Neural progenitor cell (in vitro differentiated cells): ENCODE data around the gene TBC1D3. TPM values are rescaled to one million over a fixed set of nuclear protein-coding genes. Genes with fewer than 3 reads are reported as not detected.
"Not testable (repeated sequence)": the region's sequence is repeated elsewhere in the genome, so short reads cannot be mapped to it uniquely, and the experiment has no call there.

Experiments
- DNase-seq: peaks from one replicate; pipeline ENCODE4 v3.0.0-alpha.2; 2016; ENCODE audit warnings: low spot score
- H2AFZ ChIP-seq: fragments of 200-600 bp; sonication (generic); replicated peaks from 2 replicates; pipeline ENCODE4 v1.6.1; 2016; ENCODE audit warnings: antibody characterized with exemption
- H3F3A ChIP-seq: fragments of 200-600 bp; sonication (generic); 2 replicates; pipeline ENCODE4 v1.6.1; 2016; ENCODE audit warnings: antibody characterized with exemption, low read depth
- H3K27ac ChIP-seq: fragments of 200-600 bp; sonication (generic); 2 replicates; pipeline ENCODE4 v1.5.1; 2016; ENCODE audit warnings: mild to moderate bottlenecking
- H3K27me3 ChIP-seq: fragments of 200-600 bp; sonication (generic); 2 replicates; pipeline ENCODE4 v1.6.1; 2016; ENCODE audit warnings: mild to moderate bottlenecking, moderate library complexity
- H3K36me3 ChIP-seq: fragments of 200-600 bp; sonication (generic); 2 replicates; pipeline ENCODE4 v1.5.1; 2016
- H3K4me1 ChIP-seq: fragments of 200-600 bp; sonication (generic); 2 replicates; pipeline ENCODE4 v1.6.1; 2016; ENCODE audit warnings: mixed run types
- H3K4me2 ChIP-seq: fragments of 200-600 bp; sonication (generic); 2 replicates; pipeline ENCODE4 v1.6.1; 2016
- H3K4me3 ChIP-seq: fragments of 200-600 bp; sonication (generic); 2 replicates; pipeline ENCODE4 v1.5.1; 2016
- H3K79me2 ChIP-seq: fragments of 200-600 bp; sonication (generic); 2 replicates; pipeline ENCODE4 v1.6.1; 2016; ENCODE audit warnings: low read depth
- H3K9ac ChIP-seq: fragments of 200-600 bp; sonication (generic); 2 replicates; pipeline ENCODE4 v1.6.1; 2016
- H3K9me3 ChIP-seq: fragments of 200-600 bp; sonication (generic); 2 replicates; pipeline ENCODE4 v1.5.1; 2016; ENCODE audit warnings: low read depth
- H4K20me1 ChIP-seq: fragments of 200-600 bp; sonication (generic); 2 replicates; pipeline ENCODE4 v1.6.1; 2016; ENCODE audit warnings: low read depth
- H3K27ac Mint-ChIP-seq: 3 replicates; pipeline ENCODE4 v1.8.0; 2021; ENCODE audit warnings: mixed read lengths
- H3K27me3 Mint-ChIP-seq: 2 replicates; pipeline ENCODE4 v1.8.0; 2022; ENCODE audit warnings: low read depth, mild to moderate bottlenecking, inconsistent platforms, moderate library complexity, mixed read lengths; ENCODE audit not compliant: insufficient read depth
- H3K36me3 Mint-ChIP-seq: 3 replicates; pipeline ENCODE4 v1.8.0; 2021; ENCODE audit warnings: mixed read lengths
- H3K4me1 Mint-ChIP-seq: 3 replicates; pipeline ENCODE4 v1.8.0; 2021; ENCODE audit warnings: mixed read lengths
- H3K4me3 Mint-ChIP-seq: 3 replicates; pipeline ENCODE4 v1.8.0; 2021; ENCODE audit warnings: mild to moderate bottlenecking, moderate library complexity, mixed read lengths
- H3K9me3 Mint-ChIP-seq: 3 replicates; pipeline ENCODE4 v1.8.0; 2020; ENCODE audit warnings: mixed read lengths
- small RNA-seq: library from RNA; depleted of rRNA; stranded (forward); fragments of <200 nt; gene quantifications from one replicate; pipeline ENCODE3, GENCODE V24; 2015
- total RNA-seq: library from RNA; depleted of rRNA; stranded (reverse); fragments of >200 nt; gene quantifications from 2 replicates; pipeline ENCODE4 v1.2.3, GENCODE V29; 2015; ENCODE audit warnings: low replicate concordance

Gene TBC1D3
- not detected in 2 replicates for total RNA-seq

GRCh38 chr17:38192455-38192854 is at the start of gene TBC1D3:
TBC1D3 (minus strand) TSS chr17:38192555; CDS start chr17:38191029, 1,526 bp downstream.
- H3K36me3 ChIP-seq, H2AFZ ChIP-seq, H4K20me1 ChIP-seq, H3K4me1 Mint-ChIP-seq, H3K4me1 ChIP-seq, H3K27me3 ChIP-seq, H3K36me3 Mint-ChIP-seq, H3K27me3 Mint-ChIP-seq, H3K27ac ChIP-seq, H3F3A ChIP-seq, H3K4me3 ChIP-seq, H3K79me2 ChIP-seq, H3K27ac Mint-ChIP-seq, H3K4me3 Mint-ChIP-seq, H3K9me3 Mint-ChIP-seq, DNase-seq, H3K9me3 ChIP-seq, H3K9ac ChIP-seq, H3K4me2 ChIP-seq: not testable (repeated sequence)

- H3K4me3 Mint-ChIP-seq, H3K4me1 Mint-ChIP-seq, H3K36me3 Mint-ChIP-seq, H3K4me1 ChIP-seq, H3F3A ChIP-seq, H3K9me3 ChIP-seq, H3K4me3 ChIP-seq, H3K9me3 Mint-ChIP-seq, H3K4me2 ChIP-seq, H3K27me3 Mint-ChIP-seq, H2AFZ ChIP-seq, H4K20me1 ChIP-seq, H3K27ac Mint-ChIP-seq, H3K36me3 ChIP-seq, H3K27ac ChIP-seq, H3K79me2 ChIP-seq, DNase-seq, H3K27me3 ChIP-seq, H3K9ac ChIP-seq: not testable (repeated sequence)
Measured at GRCh38 chr17:38232790-38233189, 40.4 kb upstream of the TBC1D3 start.

- not testable (repeated sequence) for H3K4me3 Mint-ChIP-seq, H3K27me3 Mint-ChIP-seq, H3K36me3 ChIP-seq, H3K79me2 ChIP-seq, H4K20me1 ChIP-seq, H3K36me3 Mint-ChIP-seq, H2AFZ ChIP-seq, H3K9ac ChIP-seq, H3K4me2 ChIP-seq, H3K4me3 ChIP-seq, H3K9me3 ChIP-seq, DNase-seq, H3K27ac Mint-ChIP-seq, H3K4me1 ChIP-seq, H3K27ac ChIP-seq, H3K4me1 Mint-ChIP-seq, H3K27me3 ChIP-seq, H3K9me3 Mint-ChIP-seq, H3F3A ChIP-seq
Measured at GRCh38 chr17:38225844-38226495, 33.6 kb upstream of the TBC1D3 start.

- not testable (repeated sequence) for H3K27me3 Mint-ChIP-seq, H3K4me3 Mint-ChIP-seq, H3K36me3 Mint-ChIP-seq, H3K9ac ChIP-seq, DNase-seq, H3K79me2 ChIP-seq, H4K20me1 ChIP-seq, H2AFZ ChIP-seq, H3K9me3 Mint-ChIP-seq, H3K9me3 ChIP-seq, H3K27ac ChIP-seq, H3F3A ChIP-seq, H3K36me3 ChIP-seq, H3K4me1 Mint-ChIP-seq, H3K27ac Mint-ChIP-seq, H3K27me3 ChIP-seq, H3K4me3 ChIP-seq, H3K4me2 ChIP-seq, H3K4me1 ChIP-seq
Measured at GRCh38 chr17:38220867-38221266, 28.5 kb upstream of the TBC1D3 start.

- H2AFZ ChIP-seq, H3K27ac ChIP-seq, H3K36me3 Mint-ChIP-seq, H3K4me2 ChIP-seq, H3K9me3 ChIP-seq, H3K4me3 ChIP-seq, H3K9ac ChIP-seq, H3K9me3 Mint-ChIP-seq, H4K20me1 ChIP-seq, H3K27me3 ChIP-seq, H3K4me1 Mint-ChIP-seq, H3K36me3 ChIP-seq, H3K27me3 Mint-ChIP-seq, H3K79me2 ChIP-seq, H3K27ac Mint-ChIP-seq, H3K4me1 ChIP-seq, H3K4me3 Mint-ChIP-seq, DNase-seq, H3F3A ChIP-seq: not testable (repeated sequence)
Measured at GRCh38 chr17:38200271-38200670, 7.9 kb upstream of the TBC1D3 start.

- not testable (repeated sequence) for H3K27me3 Mint-ChIP-seq, H3K4me3 Mint-ChIP-seq, H2AFZ ChIP-seq, H3K4me1 Mint-ChIP-seq, H3K36me3 ChIP-seq, H3K27ac ChIP-seq, H3K79me2 ChIP-seq, DNase-seq, H3K36me3 Mint-ChIP-seq, H3K27ac Mint-ChIP-seq, H3K9me3 Mint-ChIP-seq, H3K27me3 ChIP-seq, H3K4me1 ChIP-seq, H3K9me3 ChIP-seq, H4K20me1 ChIP-seq, H3K9ac ChIP-seq, H3F3A ChIP-seq, H3K4me3 ChIP-seq, H3K4me2 ChIP-seq
Measured at GRCh38 chr17:38134860-38135259, 57.5 kb downstream of the TBC1D3 start.

Small RNA genes lying within 50 kb of the gene (small RNA-seq; reads per million reads assigned to genes)
- gene RF00019 (not detected), gene RNA5SP526 (not detected)

Other genes starting within 250 kb of the TBC1D3 start
- gene TBC1D3L, start 203.5 kb downstream of the TBC1D3 start, total RNA-seq, result 9.2 and 17.0 TPM in 2 replicates
- gene TBC1D3D, start 188.6 kb downstream of the TBC1D3 start, total RNA-seq, result 0.06 TPM in 1 of 2 replicates, not detected in the other
- not detected in 2 replicates for gene TBC1D3C, start 123.9 kb downstream of the TBC1D3 start, total RNA-seq
- gene TBC1D3E, start 64.6 kb downstream of the TBC1D3 start, total RNA-seq, result not detected in 2 replicates
- gene MRPL45, start 104.6 kb upstream of the TBC1D3 start, total RNA-seq, result 59.0 and 68.3 TPM in 2 replicates
- gene GPR179, start 151.4 kb upstream of the TBC1D3 start, total RNA-seq, result 0.22 TPM in 1 of 2 replicates, not detected in the other
- gene SOCS7, start 159.3 kb upstream of the TBC1D3 start, total RNA-seq, result 17.8 and 27.0 TPM in 2 replicates
- 6.1 and 14.2 TPM in 2 replicates for gene ARHGAP23, start 235.9 kb upstream of the TBC1D3 start, total RNA-seq